WI38 (cell line): Measurements from ENCODE around the gene SH3TC1.

Experiments
- H3K4me3 ChIP-seq: 2 replicates; pipeline ENCODE4 v1.5.1; 2011; ENCODE audit warnings: low read depth, mild to moderate bottlenecking, control low read depth, low read length
- TF ChIP-seq, protein P1 (sequence below): IDR thresholded peaks from 2 replicates; pipeline ENCODE4 v1.5.1; 2012; ENCODE audit warnings: low read depth, mild to moderate bottlenecking, control low read depth, low read length

Gene SH3TC1

DNA sequence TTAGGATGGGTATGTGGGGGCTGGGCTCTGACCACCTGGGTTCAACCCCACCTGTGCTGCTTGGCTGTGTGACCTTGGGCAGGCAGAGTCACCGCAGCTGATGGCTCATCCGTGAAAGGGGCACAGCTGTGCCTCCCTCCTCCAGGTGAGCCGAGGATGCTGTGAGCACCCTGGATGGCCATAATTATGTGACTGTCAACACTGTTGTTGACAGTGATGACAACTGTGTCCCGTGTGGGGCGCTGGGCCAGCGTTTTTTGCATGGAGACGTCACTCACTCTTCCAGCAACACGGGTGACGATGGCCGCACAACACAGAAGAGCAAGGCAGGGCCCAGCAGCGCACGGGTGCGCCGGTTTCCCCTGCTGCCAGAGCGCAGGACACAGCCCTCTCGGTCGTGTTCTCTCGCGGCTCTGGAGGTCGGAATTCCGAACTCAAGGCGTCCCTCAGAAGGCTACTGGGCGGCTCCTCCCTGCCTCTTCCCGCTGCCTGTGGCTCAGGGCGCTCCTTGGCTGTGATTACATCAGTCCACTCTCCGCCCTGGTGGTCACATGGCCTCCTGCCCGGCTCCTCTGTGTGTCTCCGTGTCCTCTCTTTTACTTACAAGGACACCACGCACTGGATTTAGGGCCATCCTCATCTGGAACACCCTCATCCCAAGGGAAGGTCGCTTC lies 1.3 kb downstream of the SH3TC1 start:
- H3K4me3 ChIP-seq: no peak overlapping the region
- TF ChIP-seq, protein P1, sequence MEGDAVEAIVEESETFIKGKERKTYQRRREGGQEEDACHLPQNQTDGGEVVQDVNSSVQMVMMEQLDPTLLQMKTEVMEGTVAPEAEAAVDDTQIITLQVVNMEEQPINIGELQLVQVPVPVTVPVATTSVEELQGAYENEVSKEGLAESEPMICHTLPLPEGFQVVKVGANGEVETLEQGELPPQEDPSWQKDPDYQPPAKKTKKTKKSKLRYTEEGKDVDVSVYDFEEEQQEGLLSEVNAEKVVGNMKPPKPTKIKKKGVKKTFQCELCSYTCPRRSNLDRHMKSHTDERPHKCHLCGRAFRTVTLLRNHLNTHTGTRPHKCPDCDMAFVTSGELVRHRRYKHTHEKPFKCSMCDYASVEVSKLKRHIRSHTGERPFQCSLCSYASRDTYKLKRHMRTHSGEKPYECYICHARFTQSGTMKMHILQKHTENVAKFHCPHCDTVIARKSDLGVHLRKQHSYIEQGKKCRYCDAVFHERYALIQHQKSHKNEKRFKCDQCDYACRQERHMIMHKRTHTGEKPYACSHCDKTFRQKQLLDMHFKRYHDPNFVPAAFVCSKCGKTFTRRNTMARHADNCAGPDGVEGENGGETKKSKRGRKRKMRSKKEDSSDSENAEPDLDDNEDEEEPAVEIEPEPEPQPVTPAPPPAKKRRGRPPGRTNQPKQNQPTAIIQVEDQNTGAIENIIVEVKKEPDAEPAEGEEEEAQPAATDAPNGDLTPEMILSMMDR: no peak

DNA sequence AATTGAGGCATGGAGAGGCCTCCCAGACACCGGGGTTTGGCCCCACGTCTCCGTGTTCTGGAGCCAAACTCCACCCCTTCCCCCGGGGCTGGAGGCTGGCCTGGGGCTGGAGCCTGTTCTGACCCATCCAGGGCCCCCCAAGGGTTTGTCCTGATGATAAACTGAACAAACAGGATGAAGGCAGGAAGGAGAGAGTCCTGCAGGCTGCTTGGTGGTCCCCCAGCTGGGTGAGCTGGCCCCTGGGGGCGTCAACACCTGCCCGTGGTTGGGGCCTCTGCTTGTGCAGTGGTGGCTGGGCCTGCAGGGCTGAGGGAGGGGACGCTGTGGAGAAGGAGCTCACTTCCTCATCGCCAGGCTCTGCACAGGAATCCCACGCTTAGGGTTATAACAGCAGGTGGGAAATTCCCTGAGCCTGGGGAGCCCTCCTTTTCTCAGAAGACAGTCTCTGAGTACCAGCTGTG lies 2.3 kb downstream of the SH3TC1 start:
- no peak overlapping the region for H3K4me3 ChIP-seq
- TF ChIP-seq, protein P1: no peak

DNA sequence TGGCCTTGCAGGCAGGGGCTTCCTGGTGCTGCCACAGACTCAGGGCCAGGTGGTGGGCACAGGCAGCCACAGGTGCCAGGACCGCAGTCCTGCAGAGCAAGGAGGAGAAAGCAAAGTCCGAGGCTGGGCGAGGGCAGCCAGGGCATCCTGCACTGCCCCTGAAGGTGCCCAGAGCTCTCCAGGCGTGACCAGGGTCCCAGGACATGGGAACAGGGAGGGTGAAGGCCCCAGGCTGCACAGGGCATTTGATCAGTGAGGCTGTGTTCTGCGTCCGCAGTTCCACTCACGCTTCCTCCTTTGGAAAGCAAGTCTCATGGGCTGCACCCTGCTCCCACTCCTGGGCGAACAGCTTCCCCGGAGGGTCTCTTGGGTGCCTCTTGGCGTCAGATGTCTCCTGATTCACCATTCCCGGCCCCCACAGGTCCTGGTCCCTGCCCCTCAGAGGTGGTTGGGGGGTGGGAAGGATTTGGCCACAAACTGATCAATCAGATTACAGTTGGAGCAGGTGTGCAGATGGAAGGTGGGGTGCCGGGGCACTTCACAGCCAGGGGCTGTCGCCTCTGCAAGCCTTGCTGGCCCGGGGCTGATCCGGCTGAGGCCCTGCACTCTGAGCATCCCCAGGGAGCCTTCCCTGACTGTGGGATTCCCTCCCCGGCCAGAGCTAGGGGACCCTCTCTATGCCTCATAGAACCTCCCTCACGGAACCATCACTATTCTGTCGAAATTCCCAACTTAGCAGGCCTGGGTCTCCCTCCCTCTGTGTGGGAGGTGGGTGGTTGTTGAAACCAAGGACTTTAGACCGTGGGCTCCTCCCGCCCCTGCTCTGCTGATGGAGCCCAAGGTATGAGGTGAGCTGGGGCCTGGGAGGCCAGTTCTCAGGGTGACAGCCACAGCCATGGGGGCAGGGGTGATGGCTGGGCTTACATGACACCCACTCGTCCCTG lies 3.3 kb downstream of the SH3TC1 start:
- no peak overlapping the region for H3K4me3 ChIP-seq
- TF ChIP-seq, protein P1: no peak

DNA sequence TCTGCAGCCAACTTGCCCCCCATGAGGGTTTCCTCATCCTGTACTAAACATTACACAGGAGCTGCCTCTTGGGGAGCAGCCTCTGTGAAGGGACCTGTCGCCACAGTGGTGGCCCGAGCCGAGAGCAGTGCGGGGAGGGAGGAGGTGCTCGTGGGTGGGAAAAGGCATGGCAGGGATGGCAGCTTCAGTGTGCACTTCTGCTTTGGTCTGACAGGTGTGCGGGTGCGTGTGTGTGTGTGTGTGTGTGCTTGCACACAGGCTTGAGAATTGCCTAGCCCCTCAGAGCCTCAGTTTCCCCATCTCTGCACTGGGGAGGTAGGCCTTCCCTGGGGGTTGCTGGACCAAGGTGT lies 3.9 kb downstream of the SH3TC1 start:
- TF ChIP-seq, protein P1: no peak
- H3K4me3 ChIP-seq: no peak overlapping the region

DNA sequence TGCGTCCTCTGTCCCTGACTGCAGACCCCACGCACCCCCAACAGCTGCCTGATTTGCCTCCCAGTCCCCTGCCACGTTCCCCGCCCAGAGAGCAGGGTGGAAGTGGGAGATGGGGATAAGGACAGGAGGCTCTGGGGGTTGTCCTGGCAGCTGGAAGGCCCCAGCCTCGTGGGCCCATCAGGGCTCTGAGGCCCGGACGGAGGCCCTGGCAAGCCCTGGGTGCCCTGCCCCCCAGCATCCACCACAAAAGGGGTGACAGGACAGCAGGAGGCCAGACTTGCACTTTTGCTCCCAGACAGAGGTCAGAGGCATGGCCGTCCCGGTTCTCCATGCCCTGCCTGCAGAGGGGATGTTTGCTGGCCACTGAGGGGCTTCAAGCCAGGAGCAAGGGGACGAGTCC lies 4.7 kb downstream of the SH3TC1 start:
- H3K4me3 ChIP-seq: no peak overlapping the region
- TF ChIP-seq, protein P1: no peak

DNA sequence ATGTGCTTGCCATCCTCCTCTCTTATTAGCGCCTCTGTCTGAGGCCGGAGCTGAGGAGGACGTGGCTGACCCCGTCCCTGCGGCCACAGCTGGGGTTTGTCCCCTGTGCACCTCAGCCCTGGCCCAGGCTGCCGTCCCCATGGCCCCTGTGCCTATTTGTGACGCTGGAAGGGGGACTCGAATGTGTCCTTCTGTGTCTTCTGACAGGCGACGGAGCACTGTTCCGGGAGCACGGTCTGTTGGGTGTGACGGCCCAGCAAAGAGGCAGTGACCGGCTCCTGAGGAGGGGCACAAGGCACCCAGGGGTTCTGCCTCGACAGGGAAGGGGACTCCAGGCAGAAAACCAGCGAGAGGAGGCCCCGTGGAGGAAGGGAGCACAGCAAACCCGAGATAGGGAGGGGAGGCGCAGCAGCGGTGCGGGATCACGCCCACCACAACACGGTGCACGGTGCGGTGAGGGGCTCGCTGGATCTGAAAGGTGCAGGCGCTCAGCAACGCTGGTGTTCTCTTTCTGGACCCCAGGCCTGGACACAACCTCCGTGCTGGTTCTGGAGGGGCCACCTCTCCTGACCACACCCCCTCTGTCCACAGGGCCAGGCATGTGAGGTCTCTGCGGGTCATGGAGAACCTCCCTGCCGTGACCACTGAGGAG lies 5.6 kb downstream of the SH3TC1 start:
- TF ChIP-seq, protein P1: no peak
- no peak overlapping the region for H3K4me3 ChIP-seq
